SK-N-SH (cell line): Measurements from ENCODE around the gene KLRC1. TPM values are rescaled to one million over a fixed set of nuclear protein-coding genes. Genes with fewer than 3 reads are reported as not detected.

ENCODE experiments used
- CTCF ChIA-PET: fragments of 300-600, 350-600 bp; formaldehyde crosslinking; extraction: SDS; loops from one replicate; lab custom pipeline; 2021; lab: Yijun Ruan, JAX
- POLR2A ChIA-PET: fragments of 350-600 bp; sonication (Branson Sonifier 250); formaldehyde crosslinking; extraction: SDS; loops from one replicate; lab custom pipeline; 2020; ENCODE audit warnings: antibody characterized with exemption, inconsistent platforms; lab: Yijun Ruan, JAX
- DNase-seq: peaks from one replicate; pipeline ENCODE4 v3.0.0; 2012
- H2AFZ ChIP-seq: fragments of 200-600 bp; sonication (generic); 2 replicates; pipeline ENCODE4 v1.8.1; 2016; ENCODE audit warnings: antibody characterized with exemption, mild to moderate bottlenecking, low read depth
- H3F3A ChIP-seq: fragments of 200-600 bp; sonication (generic); replicated peaks from 2 replicates; pipeline ENCODE3; 2016; ENCODE audit warnings: antibody characterized with exemption, mild to moderate bottlenecking; ENCODE audit not compliant: insufficient read depth
- H3K27ac ChIP-seq, 2 experiments: fragments of 200-500 bp in 1 of 2; fragments of 200-600 bp in 1 of 2; sonication (Bioruptor generic) in 1 of 2; sonication (generic), shearing (Covaris generic) in 1 of 2; 2 replicates each; pipeline versions ENCODE4 v1.5.1 to v1.6.1; 2014 to 2016; ENCODE audit warnings: low read depth in 2 of 2, inconsistent platforms in 1 of 2, low read length in 1 of 2, mild to moderate bottlenecking in 1 of 2, mixed read lengths in 1 of 2
- H3K27me3 ChIP-seq: fragments of 200-600 bp; sonication (generic), shearing (Covaris generic); 2 replicates; pipeline ENCODE4 v1.6.1; 2016; ENCODE audit warnings: mixed run types; ENCODE audit not compliant: insufficient read depth
- H3K36me3 ChIP-seq, 2 experiments: fragments of 200-500 bp in 1 of 2; fragments of 200-600 bp in 1 of 2; sonication (Bioruptor generic) in 1 of 2; sonication (generic) in 1 of 2; replicated peaks in 1 of 2; 2 replicates each; pipeline versions ENCODE3 to v1.5.1; 2014 to 2016; ENCODE audit warnings: low read length in 1 of 2, mild to moderate bottlenecking in 1 of 2; ENCODE audit not compliant: insufficient read depth in 2 of 2, control insufficient read depth in 1 of 2
- H3K4me1 ChIP-seq, 2 experiments: fragments of 200-500 bp in 1 of 2; fragments of 200-600 bp in 1 of 2; sonication (Bioruptor generic) in 1 of 2; sonication (generic), shearing (Covaris generic) in 1 of 2; 2 replicates each; pipeline versions ENCODE4 v1.5.1 to v1.6.1; 2014 to 2016; ENCODE audit warnings: low read depth in 1 of 2, low read length in 1 of 2, mixed run types in 1 of 2; ENCODE audit not compliant: insufficient read depth in 2 of 2, control insufficient read depth in 1 of 2
- H3K4me2 ChIP-seq: fragments of 200-600 bp; sonication (generic), shearing (Covaris generic); 2 replicates; pipeline ENCODE4 v1.6.1; 2017; ENCODE audit warnings: mixed run types
- H3K4me3 ChIP-seq, 2 experiments: fragments of 200-500 bp in 1 of 2; fragments of 200-600 bp in 1 of 2; sonication (Bioruptor generic) in 1 of 2; sonication (generic), shearing (Covaris generic) in 1 of 2; 2 replicates each; pipeline versions ENCODE4 v1.5.1 to v1.8.1; 2014 to 2016; ENCODE audit warnings: low read depth in 2 of 2, inconsistent platforms in 1 of 2, low read length in 1 of 2, mild to moderate bottlenecking in 1 of 2, mixed read lengths in 1 of 2, moderate library complexity in 1 of 2
- H3K79me2 ChIP-seq: fragments of 200-600 bp; sonication (generic); 2 replicates; pipeline ENCODE4 v1.8.1; 2017; ENCODE audit warnings: mild to moderate bottlenecking; ENCODE audit not compliant: insufficient read depth
- H3K9ac ChIP-seq: fragments of 200-600 bp; sonication (generic); 2 replicates; pipeline ENCODE4 v1.6.1; 2017; ENCODE audit warnings: mixed run types
- H3K9me2 ChIP-seq: fragments of 200-600 bp; sonication (generic); 2 replicates; pipeline ENCODE4 v1.6.1; 2017; ENCODE audit warnings: mixed run types
- H3K9me3 ChIP-seq: fragments of 200-600 bp; sonication (generic); 2 replicates; pipeline ENCODE4 v1.6.1; 2017; ENCODE audit warnings: mixed run types, mild to moderate bottlenecking, moderate library complexity
- H4K20me1 ChIP-seq: fragments of 200-600 bp; sonication (generic); 2 replicates; pipeline ENCODE4 v1.6.1; 2017; ENCODE audit warnings: mild to moderate bottlenecking, mixed run types; ENCODE audit not compliant: insufficient read depth
- CHD2 ChIP-seq: fragments of 150-350 bp; IDR thresholded peaks from 2 replicates; pipeline ENCODE4 v1.6.1; 2018; ENCODE audit warnings: low read length; ENCODE audit not compliant: partially characterized antibody
- EP300 ChIP-seq, 2 experiments: IDR thresholded peaks; 2 replicates each; pipeline versions ENCODE4 v1.4.0 to v1.6.1; 2012; ENCODE audit warnings: borderline replicate concordance in 1 of 2, low read depth in 1 of 2, low read length in 1 of 2
- FOXM1 ChIP-seq: IDR thresholded peaks from 2 replicates; pipeline ENCODE4 v1.4.0; 2012; ENCODE audit warnings: low read depth, mild to moderate bottlenecking
- GABPA ChIP-seq: IDR thresholded peaks from 2 replicates; pipeline ENCODE4 v1.4.0; 2012; ENCODE audit warnings: low read depth, mild to moderate bottlenecking
- JUND ChIP-seq: IDR thresholded peaks from 2 replicates; pipeline ENCODE4 v1.4.0; 2012
- NRF1 ChIP-seq: IDR thresholded peaks from 2 replicates; pipeline ENCODE4 v1.6.1; 2012; ENCODE audit warnings: low read depth, mild to moderate bottlenecking, low read length
- RAD21 ChIP-seq: IDR thresholded peaks from 2 replicates; pipeline ENCODE4 v1.6.1; 2012; ENCODE audit warnings: mild to moderate bottlenecking, low read length
- RFX5 ChIP-seq: IDR thresholded peaks from 2 replicates; pipeline ENCODE4 v1.6.1; 2012; ENCODE audit warnings: mild to moderate bottlenecking, improper control_type of control experiment, low read length
- RXRA ChIP-seq: IDR thresholded peaks from 2 replicates; pipeline ENCODE4 v1.4.0; 2012; ENCODE audit warnings: low read depth, mild to moderate bottlenecking, borderline replicate concordance
- SIN3A ChIP-seq: IDR thresholded peaks from 2 replicates; pipeline ENCODE4 v1.6.1; 2012; ENCODE audit warnings: low read depth, mild to moderate bottlenecking, low read length, moderate library complexity, borderline replicate concordance
- SMC3 ChIP-seq: IDR thresholded peaks from 2 replicates; pipeline ENCODE4 v1.6.1; 2012; ENCODE audit warnings: low read depth, low read length, improper control_type of control experiment
- TAF1 ChIP-seq: IDR thresholded peaks from 2 replicates; pipeline ENCODE4 v1.6.1; 2012; ENCODE audit warnings: low read depth, mild to moderate bottlenecking, low read length, moderate library complexity, borderline replicate concordance
- TCF12 ChIP-seq: IDR thresholded peaks from 2 replicates; pipeline ENCODE4 v1.4.0; 2012
- TEAD4 ChIP-seq: IDR thresholded peaks from 2 replicates; pipeline ENCODE4 v1.4.0; 2012; ENCODE audit warnings: mild to moderate bottlenecking, borderline replicate concordance; ENCODE audit not compliant: insufficient read depth
- ZBTB33 ChIP-seq: IDR thresholded peaks from 2 replicates; pipeline ENCODE4 v1.4.0; 2012; ENCODE audit warnings: low read depth, borderline replicate concordance
- WGBS: methylation state at CpG from one replicate; pipeline ENCODE4 v1.1.6; 2017; ENCODE audit warnings: low lambda C conversion rate; 5-methylcytosine and 5-hydroxymethylcytosine counted together
- polyA plus RNA-seq, 3 experiments: library from polyadenylated mRNA; depleted of rRNA; stranded (reverse); fragments of >200 nt; gene quantifications; 2 replicates each; pipeline ENCODE4 v1.2.3, GENCODE V29; 2012
- TF ChIP-seq, protein P1 (sequence below): IDR thresholded peaks from 2 replicates; pipeline ENCODE4 v1.4.0; 2012; ENCODE audit warnings: low read depth, borderline replicate concordance
- TF ChIP-seq, protein P2 (sequence below): fragments of 200-600 bp; sonication (generic); IDR thresholded peaks from 2 replicates; pipeline ENCODE4 v1.6.1; 2017; ENCODE audit warnings: antibody characterized with exemption, mild to moderate bottlenecking, moderate library complexity
- TF ChIP-seq, protein P3 (sequence below): fragments of 150-350 bp; IDR thresholded peaks from 2 replicates; pipeline ENCODE4 v1.6.1; 2017; ENCODE audit warnings: antibody characterized with exemption, low read length, low read depth, borderline replicate concordance

The KLRC1 gene
- polyA plus RNA-seq, 1 of the 3 experiments (the other 2 are of a cell fraction), result not detected

- Histone ChIP-seq H3K4me3 (no peak overlapping the region), H3K4me1 (no peaks in the 10 kb centered on the region), H3K4me2 (no peak overlapping the region), H3K27ac (no peak overlapping the region), H3K27me3 (0 out of 2 replicates have a peak, but pooled peaks cover 4% of the 10 kb centered on the region), H3K79me2 (no peaks in the 10 kb centered on the region), H3K36me3 (no peaks in the 10 kb centered on the region), H2AFZ (no peak overlapping the region), H3K9me3 (no peaks in the 10 kb centered on the region), H3F3A (no peaks in the 10 kb centered on the region), H3K9me2 (no peaks in the 10 kb centered on the region), H4K20me1 (no peaks in the 10 kb centered on the region)
- POLR2A ChIA-PET, result no interaction called here
- CTCF ChIA-PET, result no interaction called here
- no peak for DNase-seq
- TF ChIP-seq, protein P1, sequence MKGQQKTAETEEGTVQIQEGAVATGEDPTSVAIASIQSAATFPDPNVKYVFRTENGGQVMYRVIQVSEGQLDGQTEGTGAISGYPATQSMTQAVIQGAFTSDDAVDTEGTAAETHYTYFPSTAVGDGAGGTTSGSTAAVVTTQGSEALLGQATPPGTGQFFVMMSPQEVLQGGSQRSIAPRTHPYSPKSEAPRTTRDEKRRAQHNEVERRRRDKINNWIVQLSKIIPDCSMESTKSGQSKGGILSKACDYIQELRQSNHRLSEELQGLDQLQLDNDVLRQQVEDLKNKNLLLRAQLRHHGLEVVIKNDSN, result no peak
- no peak for TF ChIP-seq RXRA
- TF ChIP-seq EP300 (IDR thresholded peaks at IDR 0.05; ENCODE audit: borderline replicate concordance in 1 of 2, low read depth in 1 of 2, low read length in 1 of 2), result no peak
- no peak for TF ChIP-seq RFX5
- no peak for TF ChIP-seq SIN3A
- no peak for TF ChIP-seq RAD21
- no peak for TF ChIP-seq CHD2
- no peak for TF ChIP-seq NRF1
- TF ChIP-seq TCF12, result no peak
- TF ChIP-seq, all 33 proteins: peak for 0
- no peak overlapping the region for H3K9ac ChIP-seq
Observed at GRCh38 chr12:10400829-10401228, 52.3 kb downstream of the KLRC1 start.

GRCh38 chr12:10398168-10398567 is 55.0 kb downstream of the KLRC1 start:
- H3F3A ChIP-seq, result no peaks in the 10 kb centered on the region
- TF ChIP-seq, protein P2, sequence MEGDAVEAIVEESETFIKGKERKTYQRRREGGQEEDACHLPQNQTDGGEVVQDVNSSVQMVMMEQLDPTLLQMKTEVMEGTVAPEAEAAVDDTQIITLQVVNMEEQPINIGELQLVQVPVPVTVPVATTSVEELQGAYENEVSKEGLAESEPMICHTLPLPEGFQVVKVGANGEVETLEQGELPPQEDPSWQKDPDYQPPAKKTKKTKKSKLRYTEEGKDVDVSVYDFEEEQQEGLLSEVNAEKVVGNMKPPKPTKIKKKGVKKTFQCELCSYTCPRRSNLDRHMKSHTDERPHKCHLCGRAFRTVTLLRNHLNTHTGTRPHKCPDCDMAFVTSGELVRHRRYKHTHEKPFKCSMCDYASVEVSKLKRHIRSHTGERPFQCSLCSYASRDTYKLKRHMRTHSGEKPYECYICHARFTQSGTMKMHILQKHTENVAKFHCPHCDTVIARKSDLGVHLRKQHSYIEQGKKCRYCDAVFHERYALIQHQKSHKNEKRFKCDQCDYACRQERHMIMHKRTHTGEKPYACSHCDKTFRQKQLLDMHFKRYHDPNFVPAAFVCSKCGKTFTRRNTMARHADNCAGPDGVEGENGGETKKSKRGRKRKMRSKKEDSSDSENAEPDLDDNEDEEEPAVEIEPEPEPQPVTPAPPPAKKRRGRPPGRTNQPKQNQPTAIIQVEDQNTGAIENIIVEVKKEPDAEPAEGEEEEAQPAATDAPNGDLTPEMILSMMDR, result no peak
- TF ChIP-seq ZBTB33, result no peak
- TF ChIP-seq FOXM1, result no peak
- TF ChIP-seq SMC3, result no peak
- TF ChIP-seq TAF1, result no peak
- no peak for TF ChIP-seq TEAD4
- no peak for TF ChIP-seq EP300 (IDR thresholded peaks at IDR 0.05; ENCODE audit: borderline replicate concordance in 1 of 2, low read depth in 1 of 2, low read length in 1 of 2)
- no peak for TF ChIP-seq RAD21
- TF ChIP-seq, protein P3, sequence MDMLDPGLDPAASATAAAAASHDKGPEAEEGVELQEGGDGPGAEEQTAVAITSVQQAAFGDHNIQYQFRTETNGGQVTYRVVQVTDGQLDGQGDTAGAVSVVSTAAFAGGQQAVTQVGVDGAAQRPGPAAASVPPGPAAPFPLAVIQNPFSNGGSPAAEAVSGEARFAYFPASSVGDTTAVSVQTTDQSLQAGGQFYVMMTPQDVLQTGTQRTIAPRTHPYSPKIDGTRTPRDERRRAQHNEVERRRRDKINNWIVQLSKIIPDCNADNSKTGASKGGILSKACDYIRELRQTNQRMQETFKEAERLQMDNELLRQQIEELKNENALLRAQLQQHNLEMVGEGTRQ, result no peak
- TF ChIP-seq RFX5, result no peak
- TF ChIP-seq CHD2, result no peak
- TF ChIP-seq JUND, result no peak
- TF ChIP-seq GABPA, result no peak
- TF ChIP-seq, all 33 proteins: peak for 0
- H3K9me3 ChIP-seq, result no peaks in the 10 kb centered on the region
- ChIA-PET CTCF (no interaction called here), POLR2A (no interaction called here)
- H2AFZ ChIP-seq, result no peak overlapping the region
- peaks cover 4% of the 10 kb centered on the region; the same call in 1 of the 2 replicates for H3K27me3 ChIP-seq
- H3K4me1 ChIP-seq, result no peaks in the 10 kb centered on the region
- no peaks in the 10 kb centered on the region for H3K79me2 ChIP-seq
- H3K4me2 ChIP-seq, result no peak overlapping the region
- DNase-seq, result no peak
- WGBS, result 28% methylated on average over 2 of the region's 2 CpGs
- H3K9me2 ChIP-seq, result no peaks in the 10 kb centered on the region
- no peaks in the 10 kb centered on the region for H3K36me3 ChIP-seq
- no peak overlapping the region for H3K27ac ChIP-seq
- H4K20me1 ChIP-seq, result no peaks in the 10 kb centered on the region
- H3K4me3 ChIP-seq, result no peak overlapping the region
- no peak overlapping the region for H3K9ac ChIP-seq
